NAMALWA (cell line): Measurements from ENCODE around the gene TSSK3.
"Not testable (repeated sequence)": the region's sequence is repeated elsewhere in the genome, so short reads cannot be mapped to it uniquely, and the experiment has no call there.

Experiments
- DNase-seq: peaks from one replicate; pipeline ENCODE4 v3.0.0-alpha.2; 2015; ENCODE audit warnings: low spot score

The TSSK3 gene

DNA sequence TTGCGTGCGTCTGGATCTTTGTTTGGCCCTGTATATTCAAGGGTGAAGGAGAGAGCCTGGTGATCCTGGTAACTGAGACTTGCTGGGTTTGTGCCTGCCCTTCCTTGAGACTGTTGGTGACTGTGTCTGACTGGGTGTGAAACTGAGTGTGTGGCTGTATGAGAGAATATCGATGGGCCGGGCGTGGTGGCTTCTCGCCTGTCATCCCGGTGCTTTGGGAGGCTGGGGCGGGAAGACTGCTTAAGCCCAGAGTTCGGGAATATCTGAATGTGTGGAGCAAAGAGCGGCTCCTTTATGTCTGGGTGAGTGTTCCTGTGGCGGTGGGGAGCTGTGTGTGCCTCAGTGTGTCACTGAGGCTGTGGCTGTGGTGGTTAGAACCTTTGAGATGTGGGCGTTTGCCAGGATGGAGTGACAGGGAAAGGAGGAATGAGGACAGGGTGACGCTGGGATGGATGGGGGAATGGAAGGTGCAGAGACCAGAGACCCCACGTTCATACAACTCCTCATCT lies 23.6 kb upstream of the TSSK3 start:
- DNase-seq = no peak

DNA sequence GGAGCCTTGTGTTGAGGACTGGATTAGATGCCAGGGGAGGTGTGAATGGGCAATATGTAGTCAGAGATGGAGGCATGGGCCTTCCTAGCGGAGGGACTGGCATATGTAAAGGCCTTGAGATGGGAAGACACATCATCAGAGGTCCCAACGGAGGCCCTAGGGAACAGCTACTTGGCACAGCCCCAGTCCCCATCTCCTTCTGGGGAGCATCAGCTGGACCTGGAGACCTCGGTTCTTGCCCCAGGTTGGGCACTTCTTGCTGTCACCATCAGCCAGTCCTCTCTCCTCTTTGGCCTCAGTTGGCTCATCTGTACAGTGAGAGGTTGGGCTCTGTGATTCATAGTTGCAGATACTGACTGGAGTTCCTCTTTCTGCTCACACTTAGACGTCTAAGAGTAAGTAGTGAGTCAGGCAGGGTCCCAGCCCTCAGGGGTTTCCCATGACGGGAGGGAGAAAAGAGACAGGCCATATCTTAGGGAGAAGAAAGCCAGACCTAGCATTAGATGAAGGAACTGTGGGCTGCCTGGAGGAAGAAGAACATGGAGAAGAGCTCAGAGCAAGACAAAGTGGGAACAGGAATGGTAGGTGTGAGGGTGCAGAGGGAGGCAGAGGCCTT lies 22.9 kb upstream of the TSSK3 start:
- DNase-seq = no peak

DNA sequence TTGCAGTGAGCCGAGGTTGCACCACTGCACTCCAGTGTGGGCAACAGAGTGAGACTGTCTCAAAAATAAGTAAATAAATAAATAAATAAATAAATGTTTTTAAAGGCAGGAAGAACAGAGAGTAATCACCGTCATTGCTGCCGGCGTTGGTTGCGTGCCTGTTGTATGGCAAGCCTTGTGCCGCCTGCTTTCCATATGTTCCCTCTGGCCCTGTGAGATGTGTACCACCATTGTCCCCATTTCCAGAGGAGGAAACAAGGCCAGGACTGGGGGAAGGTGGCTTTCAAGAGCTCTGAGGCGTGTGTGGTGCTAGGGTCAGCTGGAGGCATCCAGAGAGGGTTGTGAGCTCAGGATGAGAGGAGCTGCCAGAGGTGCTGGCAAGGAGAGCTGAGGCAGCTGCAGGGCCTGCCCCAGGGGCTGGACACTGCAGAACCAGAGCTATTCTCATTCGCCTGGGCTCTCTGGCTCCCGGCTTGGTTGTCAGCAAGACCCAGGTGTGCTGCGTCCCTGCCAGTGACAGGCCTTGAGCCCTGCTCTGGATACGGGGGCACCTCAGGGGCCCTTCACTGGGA lies 21.1 kb upstream of the TSSK3 start:
- no peak for DNase-seq

DNA sequence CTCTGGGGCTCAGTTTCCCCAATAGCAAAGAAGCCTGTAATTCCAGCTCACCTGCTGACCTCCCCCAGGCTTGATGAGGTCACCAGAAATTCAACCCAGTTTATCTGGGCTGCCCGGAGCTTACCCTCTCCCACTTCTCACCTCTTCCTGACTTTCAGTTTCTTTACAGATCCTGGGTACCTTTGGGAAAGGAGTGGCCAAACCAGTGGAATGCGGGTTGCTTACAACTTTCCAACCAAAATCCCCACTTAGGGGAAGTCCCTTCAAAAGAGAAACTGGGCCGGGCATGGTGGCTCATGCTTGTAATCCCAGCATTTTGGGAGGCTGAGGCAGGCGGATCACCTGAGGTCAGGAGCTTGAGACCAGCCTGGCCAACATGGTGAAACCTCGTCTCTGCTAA lies 20.4 kb upstream of the TSSK3 start:
- DNase-seq = no peak

DNA sequence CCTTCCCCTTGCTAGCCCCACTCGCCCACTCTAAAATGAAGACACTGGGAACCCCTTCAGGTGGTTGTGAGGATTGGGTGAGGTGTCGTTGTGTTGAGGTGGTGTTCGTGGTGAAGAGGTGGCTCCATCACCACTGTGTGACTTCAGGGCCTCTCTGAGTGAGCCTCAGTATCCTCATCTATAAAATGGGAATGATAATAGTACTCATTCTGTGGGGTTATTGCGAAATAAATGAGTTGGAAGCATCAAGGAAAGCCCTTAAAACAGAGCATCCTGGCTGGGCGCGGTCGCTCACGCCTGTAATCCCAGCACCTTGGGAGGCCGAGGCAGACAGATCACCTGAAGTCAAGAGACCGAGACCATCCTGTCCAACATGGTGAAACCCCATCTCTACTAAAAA lies 19.6 kb upstream of the TSSK3 start:
- no peak for DNase-seq

DNA sequence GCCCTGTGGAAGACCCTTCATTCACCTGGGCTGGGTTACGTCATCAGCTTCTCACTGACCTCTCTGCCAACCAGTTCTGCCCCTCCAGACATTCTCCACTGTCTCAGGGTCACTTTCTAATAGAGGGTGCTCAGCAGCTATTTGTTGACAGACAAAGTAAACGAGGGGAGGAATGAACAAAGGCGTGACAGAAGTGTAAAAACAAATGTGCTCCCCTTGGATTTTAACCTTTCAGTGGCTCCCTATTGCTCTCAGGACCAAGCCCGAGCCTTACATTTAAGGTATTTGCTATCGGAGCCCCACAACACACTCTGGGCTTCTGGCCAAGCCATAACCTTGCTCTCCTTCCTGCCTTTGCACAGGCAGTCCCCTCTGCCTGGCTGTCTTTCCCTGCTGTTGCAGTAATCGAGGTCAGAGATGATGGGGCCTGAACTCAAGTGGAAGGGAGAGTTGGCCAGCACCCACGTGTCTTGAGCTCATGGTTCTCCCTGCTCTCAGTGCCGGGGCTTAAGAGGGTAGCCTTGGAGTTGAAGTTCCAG lies 17.0 kb upstream of the TSSK3 start:
- no peak for DNase-seq

DNA sequence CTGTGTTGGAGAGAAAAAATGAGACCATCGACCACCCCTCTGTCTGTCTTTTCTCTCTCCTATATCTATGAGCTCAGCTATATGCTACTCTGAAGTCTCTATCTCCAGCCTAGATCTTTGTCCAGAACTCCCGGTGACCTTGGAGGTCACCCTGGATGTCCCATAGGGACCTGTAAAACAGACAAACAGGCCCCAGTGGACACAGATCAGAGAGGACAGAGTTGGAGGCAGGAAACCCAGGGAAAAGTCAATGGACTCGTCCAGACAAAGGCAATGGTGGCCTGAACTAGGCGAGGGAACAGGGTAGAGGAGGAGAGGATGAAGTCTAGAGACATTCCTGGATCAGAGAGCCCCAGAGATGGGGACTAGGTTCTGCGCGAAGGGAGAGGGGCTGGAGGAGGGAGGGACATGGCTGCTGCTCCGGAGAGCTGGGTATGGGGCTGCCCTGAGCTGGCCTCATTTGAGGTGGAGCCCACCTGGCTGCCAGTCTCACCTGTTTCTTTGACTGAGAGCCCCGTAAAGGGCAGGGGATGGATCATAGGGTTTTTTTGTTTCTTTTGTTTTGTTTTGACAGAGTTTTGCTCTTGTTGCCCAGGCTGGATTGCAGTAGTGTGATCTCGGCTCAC lies 15.7 kb upstream of the TSSK3 start:
- no peak for DNase-seq

DNA sequence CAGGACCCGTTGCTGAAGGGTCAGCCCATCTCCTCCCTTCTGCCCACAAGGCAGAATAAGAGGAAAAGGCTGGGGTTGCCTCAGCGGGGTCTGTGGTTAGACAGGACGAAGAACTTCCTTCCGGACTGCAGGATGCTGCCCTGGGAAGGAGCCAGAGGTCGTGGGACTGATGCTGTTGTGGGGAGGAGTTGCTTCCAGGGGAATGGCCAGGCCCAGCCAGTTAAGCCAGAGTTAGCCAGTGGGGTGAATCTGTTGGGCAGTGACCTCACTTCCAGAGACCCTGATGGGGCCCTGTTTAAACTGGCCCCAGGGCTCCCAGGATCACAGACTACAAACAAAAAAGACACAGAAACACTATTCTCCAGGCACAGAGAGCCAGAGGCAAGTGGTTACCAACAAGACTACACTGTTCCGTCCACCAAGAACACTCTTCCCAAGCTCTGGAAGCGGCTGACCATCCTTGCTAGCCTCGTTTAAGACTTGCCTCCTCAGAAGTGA lies 13.1 kb upstream of the TSSK3 start:
- DNase-seq = no peak

DNA sequence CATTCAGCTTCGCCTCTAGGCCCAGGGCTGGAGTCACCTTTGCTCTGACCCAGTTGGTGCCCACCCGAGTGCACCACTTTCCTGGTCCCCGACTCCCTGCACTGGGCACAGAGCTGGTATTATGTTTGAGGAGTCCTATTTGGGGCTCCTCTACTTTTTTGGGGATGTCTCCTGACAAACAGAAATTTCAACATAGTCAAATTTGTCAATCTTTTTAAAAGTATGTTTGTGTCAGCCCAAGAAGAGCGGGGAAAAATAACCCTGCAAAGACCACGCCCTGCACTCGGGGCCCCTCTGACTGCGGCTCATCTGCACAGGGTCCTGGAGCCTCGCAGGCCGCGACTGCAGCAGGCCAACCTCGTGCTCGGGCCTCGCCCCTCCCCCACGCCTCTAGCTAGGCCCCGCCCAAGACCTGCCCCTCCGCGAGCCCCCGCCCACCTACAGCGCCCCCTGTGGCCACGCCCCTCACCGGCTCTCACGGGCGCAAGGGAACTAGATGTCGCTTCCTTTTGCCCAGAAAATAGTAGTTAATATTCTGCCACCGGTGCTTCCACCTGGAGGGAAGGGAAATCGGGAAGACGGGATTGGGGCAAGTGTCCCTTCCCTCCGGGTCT lies 11.4 kb upstream of the TSSK3 start:
- no peak for DNase-seq

DNA sequence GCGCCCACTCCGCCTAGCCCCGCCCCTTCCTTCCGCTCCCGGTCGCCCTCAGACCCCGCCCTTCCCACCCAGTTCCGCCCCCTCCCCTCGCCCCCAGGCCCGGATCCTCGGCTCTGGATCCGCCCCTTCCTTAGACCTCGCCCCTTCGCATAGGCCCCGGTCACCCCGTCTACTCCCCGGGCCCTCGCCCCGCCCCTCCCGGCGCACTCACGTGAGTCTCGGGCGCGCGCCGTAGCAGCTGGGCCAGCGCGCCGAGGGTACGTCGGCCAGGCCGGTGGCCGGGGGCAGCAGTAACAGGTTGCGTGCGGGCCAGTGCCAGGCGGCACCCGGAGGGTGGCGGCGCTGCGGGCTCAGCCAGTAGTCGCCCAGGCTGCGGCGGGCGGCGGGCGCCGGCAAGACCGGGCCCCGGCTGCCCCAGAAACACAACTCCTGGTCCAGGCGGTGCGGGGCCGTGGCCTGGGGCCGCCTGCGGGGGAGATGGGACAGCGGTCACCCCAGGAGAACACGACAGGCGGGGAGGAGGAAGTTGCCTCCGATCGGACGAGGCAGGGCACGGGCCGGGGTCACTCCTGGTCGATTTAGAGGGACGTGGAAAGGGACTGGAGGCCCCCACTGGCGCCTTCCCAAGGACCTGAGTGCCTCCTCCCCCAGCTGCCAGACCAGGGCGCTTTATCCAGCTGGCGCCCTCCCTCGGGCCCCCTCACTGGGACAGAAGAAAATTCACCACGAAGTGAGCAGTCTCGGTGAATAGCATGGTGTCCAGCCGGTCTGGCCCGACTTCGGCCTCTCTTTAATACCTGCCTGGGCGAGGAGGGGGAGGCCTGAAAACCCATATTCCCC lies 10.7 kb upstream of the TSSK3 start:
- DNase-seq = peak; percentile 94

DNA sequence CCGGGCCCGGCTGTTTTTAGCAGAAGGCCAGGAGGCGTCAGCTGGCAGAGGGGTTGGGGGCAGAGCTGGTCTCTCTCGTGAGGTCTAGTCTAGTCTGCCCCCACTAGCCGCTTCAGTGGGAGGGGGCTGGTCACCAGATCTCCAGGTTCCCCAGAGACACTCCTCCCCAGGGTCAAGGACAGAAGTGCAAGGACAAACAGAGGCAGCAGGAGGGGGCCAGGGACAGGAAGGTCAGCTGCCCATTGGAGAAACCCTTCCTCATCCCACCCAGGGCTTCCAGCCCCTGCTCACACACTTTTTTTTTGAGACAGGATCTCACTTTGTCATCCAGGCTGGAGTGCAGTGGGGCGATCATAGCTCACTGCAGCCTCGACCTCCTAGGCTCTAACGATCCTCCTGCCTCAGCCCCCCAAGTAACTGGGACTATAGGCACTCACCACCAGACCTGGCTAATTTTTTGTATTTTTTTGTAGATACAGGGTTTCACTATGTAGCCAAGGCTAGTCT lies 10.0 kb upstream of the TSSK3 start:
- DNase-seq = no peak

DNA sequence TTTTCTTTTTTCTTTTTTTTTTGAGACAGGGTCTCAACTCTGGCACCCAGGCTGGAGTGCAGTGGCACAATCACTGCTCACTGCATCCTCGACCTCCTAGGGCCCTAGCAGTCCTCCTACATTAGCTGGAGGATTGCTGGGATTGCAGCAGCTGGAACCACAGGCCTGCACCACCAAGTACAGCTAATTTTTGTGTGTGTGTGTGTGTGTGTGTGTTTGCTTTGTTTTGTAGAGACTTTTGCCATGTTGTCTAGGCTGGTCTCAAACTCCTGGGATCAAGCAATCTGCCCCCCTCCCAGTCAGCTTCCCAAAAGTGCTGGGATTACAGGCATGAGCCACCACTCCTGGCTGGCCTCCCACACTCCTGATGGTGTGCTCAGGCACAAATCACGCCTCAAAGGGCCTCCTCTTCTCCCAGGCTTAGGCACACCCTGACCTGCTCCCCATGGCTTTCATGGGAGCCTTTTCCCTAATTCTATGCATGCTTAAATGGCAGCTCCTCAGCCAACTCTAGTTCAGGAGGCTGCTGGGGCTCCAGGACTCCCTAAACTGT lies 9.4 kb upstream of the TSSK3 start:
- no peak for DNase-seq

DNA sequence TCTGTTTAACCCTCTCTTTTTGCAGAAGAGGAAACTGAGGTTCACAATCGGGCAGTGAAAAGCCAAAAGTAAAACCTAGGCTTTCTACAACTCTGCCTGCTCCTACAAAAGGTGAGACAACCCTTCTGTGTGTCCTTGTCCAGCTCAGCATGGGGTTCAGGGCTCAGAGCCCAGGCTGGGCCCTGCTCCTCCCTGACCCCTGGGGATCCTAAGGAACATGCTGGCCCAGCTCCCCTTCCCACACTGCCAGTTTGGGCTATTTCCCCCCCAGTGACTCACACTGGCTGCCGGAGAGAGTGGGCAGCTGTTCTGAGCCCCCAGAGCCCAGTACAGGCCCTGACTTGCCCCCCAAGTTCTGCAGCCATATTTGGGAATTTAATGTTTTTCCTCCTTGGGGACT lies 8.9 kb upstream of the TSSK3 start:
- no peak for DNase-seq

DNA sequence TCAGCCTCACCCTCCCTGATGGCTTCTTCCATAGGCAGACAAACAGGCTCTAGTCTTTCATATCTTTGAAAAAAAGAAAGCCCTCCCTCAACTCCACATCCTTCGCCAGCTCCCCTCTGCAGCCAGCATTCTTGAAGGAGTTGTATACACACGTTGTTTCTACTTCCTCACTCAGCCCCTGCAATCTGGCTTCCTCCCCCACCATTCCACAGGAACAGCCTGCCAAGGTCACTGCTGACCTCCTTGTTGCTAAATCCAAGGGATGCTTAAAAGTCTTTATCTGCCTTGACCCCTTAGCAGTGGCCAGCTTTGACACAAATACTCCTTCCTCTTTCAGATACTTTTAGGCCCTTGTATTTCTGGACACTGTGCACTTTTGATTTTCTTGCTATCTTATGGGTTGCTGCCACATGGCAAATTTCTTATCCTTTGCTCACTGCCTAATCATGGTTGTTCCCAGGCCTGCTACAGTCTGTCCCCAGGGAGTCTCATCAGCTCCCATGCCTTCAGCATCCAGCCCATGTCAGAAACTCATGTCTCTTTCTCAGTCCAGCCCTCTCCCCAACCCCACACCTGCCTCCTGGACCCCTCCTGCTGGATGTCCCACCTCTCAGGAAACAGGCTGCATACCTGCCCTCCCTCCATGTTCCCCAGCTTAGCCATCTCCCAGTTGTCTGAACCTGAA lies 8.3 kb upstream of the TSSK3 start:
- DNase-seq = no peak

DNA sequence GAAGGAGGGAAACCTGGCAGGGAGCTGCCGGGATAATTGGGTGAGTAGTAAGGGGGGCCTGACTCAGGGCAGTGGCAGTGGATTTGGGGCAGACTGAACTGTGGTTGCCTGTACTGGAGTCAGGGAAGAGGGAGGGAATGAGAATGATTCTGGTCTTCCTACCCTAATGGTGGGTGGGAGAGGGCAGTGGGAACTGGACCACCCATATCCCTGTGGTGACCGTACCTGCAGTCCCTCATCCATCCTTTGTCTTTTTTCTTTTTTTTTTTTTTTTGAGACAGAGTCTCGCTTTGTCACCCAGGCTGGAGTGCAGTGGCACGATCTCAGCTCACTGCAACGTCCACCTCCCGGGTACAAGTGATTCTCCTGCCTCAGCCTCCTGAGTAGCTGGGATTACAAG lies 6.6 kb upstream of the TSSK3 start:
- DNase-seq = not testable (repeated sequence)

DNA sequence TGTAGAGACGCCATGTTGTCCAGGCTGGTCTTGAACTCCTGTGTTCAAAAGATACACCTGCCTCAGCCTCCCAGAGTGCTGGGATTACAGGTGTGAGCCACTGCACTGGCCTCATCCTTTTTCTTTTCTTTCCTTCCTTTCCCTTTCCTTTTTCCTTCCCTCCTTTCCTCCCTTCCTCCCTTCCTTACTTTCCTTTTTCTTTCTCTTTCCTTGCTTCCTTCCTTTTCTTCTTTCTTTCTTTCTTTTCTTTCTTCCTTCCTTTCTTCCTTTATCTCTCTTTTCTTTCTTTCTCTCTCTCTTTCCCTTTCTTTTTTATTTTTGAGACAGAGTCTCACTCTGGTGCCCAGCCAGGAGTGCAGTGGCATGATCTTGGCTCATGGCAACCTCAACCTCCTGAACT lies 5.9 kb upstream of the TSSK3 start:
- no peak for DNase-seq

DNA sequence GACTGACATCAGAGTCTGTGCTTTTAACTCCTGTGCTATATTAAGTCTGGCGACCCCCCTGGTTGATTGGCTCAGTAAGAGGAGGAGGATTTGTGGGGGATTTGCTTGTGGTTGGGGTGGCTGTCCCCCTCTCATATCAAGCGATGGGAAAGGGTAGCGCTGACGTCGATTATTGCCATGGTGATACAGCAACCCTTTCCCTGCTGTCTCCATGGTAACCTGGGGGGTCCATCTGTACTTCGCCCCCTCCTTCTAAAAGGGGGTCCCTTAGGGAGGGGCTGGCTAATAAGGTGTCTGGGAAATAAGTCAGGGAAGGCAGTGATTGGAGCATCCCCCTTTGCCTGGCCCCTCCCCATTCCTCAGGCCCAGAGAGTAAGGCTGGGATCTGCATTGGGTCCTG lies 4.7 kb upstream of the TSSK3 start:
- no peak for DNase-seq

DNA sequence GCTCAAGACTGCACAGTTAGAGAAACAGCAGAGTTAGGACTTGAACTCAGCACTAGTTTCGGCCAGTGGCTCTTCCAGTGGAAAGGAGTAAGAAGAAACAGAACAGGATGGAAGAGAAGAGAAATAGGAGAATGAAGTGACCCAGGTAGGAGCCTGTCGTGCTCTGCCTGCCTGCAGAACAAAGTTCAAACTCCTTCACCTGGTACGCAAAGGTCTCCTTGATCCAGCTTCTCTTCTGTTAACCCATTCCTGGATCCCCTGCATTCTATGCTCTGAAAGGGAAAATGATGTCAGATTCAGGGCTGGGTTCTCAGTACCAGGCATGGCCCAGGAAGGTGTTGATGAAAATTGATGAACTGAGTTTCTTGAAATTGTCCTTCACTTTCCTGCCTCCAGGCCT lies 3.9 kb upstream of the TSSK3 start:
- no peak for DNase-seq

DNA sequence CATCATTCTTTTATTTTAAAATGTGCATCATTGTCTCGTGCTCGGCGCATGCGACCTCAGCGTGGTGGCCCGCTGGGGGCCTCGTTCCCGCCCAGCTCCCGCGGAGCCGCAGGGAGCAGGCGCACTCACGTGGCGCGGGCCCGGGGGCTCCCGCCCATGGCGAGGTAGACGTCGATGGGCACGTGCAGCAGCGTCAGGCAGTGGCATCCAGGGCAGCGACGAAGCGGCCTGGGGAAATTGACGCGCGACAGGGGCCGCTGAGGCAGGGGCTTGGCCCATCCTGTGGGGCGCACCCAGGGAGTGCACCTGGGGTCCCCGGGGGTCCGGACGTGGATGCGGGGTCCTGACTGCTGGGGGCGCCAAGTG lies 1.0 kb upstream of the TSSK3 start:
- DNase-seq = no peak

DNA sequence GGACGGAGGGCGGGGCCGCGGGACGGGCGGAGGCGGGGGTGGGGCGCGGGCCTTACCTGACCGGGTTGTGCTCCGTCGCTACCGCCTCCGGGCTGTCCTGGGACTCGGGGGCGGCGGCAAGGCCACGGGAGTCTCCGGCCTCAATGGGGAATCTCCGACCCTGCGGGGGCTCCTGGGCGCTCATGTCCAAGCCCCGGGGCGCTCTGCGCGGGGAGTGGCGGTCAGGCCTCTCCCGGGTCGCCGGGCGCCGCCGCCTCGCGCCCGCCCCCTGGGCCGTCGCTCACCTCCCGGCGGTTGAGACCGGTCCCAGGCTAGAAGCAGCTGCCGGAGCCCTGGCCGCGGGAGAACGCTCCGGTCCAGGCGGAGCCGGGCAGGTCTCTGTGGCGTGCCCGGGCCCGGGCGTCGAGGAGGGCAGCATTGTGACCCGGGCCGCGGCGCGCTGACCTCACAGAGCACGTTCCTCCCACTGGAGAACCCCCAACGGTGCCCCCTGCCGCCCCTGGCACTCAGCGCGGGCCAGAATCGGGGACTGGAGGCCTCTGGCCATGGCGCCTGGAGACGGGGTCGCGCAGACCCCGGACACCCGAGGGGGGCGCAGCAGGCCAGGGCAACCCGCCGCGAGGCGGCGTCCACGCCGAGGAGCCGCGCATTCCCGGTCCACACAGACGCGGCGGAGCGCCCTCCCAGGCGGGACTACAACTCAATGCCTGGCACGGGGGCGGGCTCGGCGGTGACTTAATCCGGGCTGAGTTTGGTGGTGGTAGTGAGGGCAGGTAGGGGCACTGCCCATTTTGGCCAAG lies 465 bp upstream of the TSSK3 start:
- no peak for DNase-seq
